DOHH2 (cell line): ENCODE data around the gene UFM1.

Experiments used
- EZH2phosphoT487 ChIP-seq: fragments of 200-600 bp; sonication (generic); IDR thresholded peaks from 2 replicates; pipeline ENCODE4 v1.6.1; 2017; ENCODE audit warnings: borderline replicate concordance, mild to moderate bottlenecking, antibody characterized with exemption, low read length, moderate library complexity, mixed read lengths
- TF ChIP-seq, protein P1 (sequence below): fragments of 200-600 bp; sonication (generic); IDR thresholded peaks from one replicate; pipeline ENCODE4 v1.5.1; 2014; ENCODE audit warnings: antibody characterized with exemption, mild to moderate bottlenecking, low read depth, low read length; ENCODE audit not compliant: poor library complexity, severe bottlenecking

DNA sequence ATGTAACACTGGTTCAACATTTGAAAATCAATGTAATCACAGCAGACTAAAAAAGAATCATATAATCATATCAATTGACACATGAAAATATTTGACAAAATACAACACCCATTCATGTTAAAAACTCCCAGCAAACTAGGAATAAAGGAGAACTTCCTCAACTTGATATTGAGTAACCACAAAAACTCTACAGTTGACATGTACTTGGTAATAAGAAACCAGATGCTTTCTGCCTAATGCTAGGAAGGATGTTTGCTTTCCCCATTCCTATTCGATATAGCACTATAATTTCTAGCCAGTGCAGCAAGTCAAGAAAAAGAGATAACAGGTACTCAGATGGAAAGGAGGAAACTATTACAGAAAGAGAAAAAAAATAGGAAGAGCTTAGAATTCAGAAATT lies 26.9 kb downstream of the UFM1 start:
- TF ChIP-seq, protein P1, sequence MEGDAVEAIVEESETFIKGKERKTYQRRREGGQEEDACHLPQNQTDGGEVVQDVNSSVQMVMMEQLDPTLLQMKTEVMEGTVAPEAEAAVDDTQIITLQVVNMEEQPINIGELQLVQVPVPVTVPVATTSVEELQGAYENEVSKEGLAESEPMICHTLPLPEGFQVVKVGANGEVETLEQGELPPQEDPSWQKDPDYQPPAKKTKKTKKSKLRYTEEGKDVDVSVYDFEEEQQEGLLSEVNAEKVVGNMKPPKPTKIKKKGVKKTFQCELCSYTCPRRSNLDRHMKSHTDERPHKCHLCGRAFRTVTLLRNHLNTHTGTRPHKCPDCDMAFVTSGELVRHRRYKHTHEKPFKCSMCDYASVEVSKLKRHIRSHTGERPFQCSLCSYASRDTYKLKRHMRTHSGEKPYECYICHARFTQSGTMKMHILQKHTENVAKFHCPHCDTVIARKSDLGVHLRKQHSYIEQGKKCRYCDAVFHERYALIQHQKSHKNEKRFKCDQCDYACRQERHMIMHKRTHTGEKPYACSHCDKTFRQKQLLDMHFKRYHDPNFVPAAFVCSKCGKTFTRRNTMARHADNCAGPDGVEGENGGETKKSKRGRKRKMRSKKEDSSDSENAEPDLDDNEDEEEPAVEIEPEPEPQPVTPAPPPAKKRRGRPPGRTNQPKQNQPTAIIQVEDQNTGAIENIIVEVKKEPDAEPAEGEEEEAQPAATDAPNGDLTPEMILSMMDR, result no peak
- no peak for TF ChIP-seq EZH2phosphoT487
